GM19463 (cell line): ENCODE results near the gene SPINT1.
A peak's percentile ranks its signal among the peaks of the same experiment; 100 is the strongest.
"Not testable (repeated sequence)": the region's sequence is repeated elsewhere in the genome, so short reads cannot be mapped to it uniquely, and the experiment has no call there.

Experiments
- ATAC-seq: cut with Tn5 transposase; IDR thresholded peaks from one replicate; pipeline ENCODE4 v1.9.1; 2021; ENCODE audit warnings: mild to moderate bottlenecking, moderate library complexity; ENCODE audit not compliant: unreplicated experiment

SPINT1 gene

DNA sequence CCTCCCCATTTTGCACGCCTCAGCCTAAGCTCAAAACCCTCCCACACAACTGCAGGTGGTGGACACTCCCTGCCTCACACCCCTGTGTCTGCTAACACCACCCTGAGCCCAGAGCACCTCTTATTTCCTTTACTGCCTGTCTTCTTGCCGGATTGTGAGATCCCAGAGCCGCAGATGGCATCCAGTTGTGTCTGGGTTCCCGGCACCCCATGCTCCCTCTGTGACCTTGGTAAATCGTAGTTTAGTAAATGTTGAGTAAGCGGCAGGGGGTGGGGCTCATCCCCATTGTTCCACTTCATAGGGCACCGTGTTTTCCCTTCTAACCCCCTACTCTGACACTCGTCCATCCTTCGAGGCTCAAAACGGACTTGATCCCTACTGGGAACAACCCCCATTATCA, 14.9 kb downstream of the SPINT1 start:
- ATAC-seq, result no peak

DNA sequence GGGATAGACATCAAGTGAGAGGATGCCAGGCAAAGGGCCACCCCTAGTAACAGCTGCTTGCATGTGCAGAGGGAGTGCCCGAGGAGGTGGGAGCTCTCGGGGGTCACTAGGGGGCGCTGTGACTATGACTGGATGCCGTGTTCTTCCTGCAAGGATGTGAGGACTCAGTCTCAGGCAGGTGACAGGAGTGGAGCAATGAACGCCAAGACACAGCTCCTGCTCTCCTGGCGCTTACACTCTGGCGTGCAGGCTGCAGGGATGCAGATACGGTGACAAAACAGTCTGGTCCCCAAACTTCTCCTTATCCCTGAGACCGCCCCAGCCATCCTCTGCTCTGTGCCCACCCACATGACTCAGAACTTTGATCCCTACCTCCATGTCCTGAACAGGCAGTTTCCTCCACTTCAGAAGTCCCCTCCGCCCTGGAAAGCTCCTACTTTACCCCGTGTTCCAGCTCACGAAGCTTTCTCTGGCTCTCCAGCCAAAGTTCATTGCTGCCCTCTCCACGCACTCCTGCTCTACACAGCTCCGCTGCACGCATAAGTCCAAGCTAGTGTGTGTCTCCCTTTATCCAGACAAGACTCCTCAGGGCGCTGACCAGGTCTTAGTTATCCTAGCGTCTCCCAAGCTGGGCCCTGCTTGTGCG, 15.5 kb downstream of the SPINT1 start:
- ATAC-seq, result no peak

DNA sequence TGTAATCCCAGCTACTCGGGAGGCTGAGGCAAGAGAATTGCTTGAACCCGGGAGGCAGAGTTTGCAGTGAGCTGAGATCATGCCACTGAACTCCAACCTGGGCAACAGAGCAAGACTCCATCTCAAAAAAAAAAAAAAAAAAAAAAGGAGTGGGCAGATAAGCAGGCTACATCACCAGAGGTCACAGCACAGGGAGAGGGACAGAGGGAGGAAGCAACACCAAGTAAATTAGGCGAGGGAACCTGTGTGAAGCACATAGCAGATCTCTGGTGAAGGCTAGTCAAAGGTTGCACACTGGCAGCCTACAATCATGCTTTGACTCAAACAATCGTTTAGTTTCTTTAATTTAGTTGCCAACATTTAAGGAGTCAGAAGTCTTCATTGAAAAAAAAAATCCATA, 17.3 kb downstream of the SPINT1 start:
- ATAC-seq, result not testable (repeated sequence)

DNA sequence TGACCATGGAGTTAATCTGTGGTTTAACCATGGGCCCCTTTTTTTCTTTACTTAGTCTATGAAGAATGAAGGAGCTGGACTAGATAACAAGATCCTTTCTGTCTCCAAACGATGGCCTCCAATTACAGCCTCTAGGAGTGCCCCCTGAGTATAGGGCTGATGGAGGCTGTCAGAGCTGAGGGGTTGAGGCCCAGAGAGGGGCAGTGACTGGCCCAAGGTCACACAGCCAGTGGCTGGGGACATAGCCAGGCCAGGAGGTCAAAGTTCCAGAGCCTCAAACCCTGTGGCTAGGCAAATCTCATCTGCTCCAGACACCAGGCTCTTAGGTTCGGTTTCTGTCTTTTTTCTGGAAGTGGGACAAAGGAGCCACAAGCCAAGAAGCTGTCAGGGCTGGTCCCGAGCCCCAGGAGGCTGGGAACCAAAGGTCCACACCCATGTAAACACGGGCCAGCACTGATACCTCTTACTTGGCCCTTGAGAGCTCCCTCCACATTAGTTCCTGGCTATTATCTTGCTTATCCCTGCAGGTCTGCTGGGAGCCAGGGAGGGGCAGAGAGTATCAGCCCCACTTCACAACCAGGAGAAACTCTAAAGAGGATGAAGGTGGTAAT, 19.9 kb downstream of the SPINT1 start:
- no peak for ATAC-seq

GRCh38 chr15:40867199-40867598, 23.4 kb downstream of the SPINT1 start:
- no peak for ATAC-seq

- no peak for ATAC-seq
These were observed 25.8 kb downstream of the SPINT1 start for GRCh38 chr15:40869686-40870085.

- no peak for ATAC-seq
These were observed 26.9 kb downstream of the SPINT1 start for GRCh38 chr15:40870716-40871115.

- ATAC-seq, result peak; percentile 45
These were observed 28.1 kb downstream of the SPINT1 start for GRCh38 chr15:40871749-40872617.

DNA sequence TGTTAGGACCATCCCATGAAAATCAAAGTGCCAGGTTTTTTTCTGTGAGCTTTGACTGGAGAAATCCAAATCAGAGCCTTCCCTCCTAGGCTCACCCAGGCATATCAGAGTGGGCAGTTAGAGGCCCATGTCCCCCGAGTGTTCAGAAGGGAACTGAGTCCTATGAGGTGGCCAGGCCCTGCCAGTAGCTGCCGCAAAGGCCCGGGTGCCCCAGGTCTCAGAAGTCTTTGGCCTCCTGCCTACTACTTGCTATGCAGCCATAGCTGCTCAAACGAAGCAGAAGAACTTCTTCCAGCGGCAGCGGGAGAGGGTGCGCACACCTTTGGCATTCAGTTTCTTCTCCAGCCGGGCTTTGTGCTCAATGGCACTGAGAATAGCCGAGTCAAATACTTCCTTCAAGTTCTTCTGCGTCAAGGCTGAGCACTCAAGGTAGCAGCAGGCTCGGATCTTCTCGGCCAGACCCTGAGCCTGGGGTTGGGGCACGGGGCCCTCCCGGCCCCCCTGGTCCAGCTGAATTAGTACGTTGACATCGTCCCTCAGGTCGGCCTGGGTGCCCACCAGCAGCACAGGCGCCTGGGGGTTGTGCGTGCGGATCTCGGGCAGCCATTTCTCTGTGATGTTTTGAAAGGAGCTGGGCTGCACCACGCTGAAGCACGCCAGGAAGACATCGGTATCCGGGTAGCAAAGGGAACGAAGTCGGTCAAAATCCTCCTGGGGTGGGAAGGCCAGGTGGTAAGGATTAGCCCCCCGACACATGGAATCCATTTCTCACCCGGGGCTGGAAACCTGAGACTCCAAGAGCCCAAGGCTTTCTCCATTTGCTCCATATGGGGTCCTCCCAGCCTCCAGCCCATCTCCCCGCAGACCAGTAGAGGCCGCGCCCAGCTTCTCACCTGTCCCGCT, 29.2 kb downstream of the SPINT1 start:
- no peak for ATAC-seq

- ATAC-seq, result no peak
These were observed 30.1 kb downstream of the SPINT1 start, which contains the start of gene RHOV for GRCh38 chr15:40873694-40874561. TSS of gene RHOV (minus strand) at chr15:40874234. CDS start at chr15:40874139, 95 bp downstream.

GRCh38 chr15:40875991-40876730, 32.3 kb downstream of the SPINT1 start:
- no peak for ATAC-seq

GRCh38 chr15:40877694-40878093, 33.8 kb downstream of the SPINT1 start:
- no peak for ATAC-seq

DNA sequence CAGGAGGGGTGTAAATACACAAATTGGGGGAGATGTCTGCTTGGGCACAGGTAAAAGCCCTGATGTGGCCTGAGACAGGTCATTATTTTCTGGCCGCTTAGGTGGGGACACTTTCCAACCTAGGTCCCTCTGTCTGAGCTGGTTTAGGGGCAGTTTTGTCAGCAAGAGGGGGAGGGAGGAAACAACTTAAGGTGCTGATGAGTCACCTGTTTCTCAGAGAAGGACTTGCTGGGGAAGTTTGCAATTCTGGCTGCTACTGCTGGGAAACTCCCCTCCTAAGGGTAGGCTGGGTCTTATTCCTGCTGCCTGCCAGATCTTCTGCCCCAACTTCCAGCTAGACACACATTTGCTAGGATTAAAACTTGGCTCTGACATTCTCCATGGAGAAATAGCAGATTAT, 34.9 kb downstream of the SPINT1 start:
- ATAC-seq, result no peak

GRCh38 chr15:40879609-40880008, 35.8 kb downstream of the SPINT1 start:
- ATAC-seq, result no peak

GRCh38 chr15:40881351-40881750, 37.5 kb downstream of the SPINT1 start:
- no peak for ATAC-seq

DNA sequence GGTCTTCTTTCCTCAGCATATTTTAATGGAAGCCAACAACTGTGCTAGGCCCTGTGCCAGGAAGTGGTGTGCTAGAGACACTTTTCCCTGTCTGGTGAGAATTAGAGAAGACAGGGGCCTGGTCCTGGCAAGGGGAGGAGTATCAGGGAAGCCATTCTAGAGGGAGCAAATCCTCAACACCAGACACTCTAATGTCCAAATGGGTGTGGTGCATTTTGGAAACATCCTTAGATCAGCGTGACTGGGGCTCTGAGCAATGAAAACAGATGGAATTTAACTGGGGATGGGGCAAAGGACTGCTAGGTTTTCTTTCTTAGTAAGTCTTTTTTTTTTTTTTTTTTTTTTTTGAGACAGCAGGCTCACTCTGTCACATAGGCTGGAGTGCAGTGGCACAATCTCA, 42.7 kb downstream of the SPINT1 start:
- no peak for ATAC-seq

GRCh38 chr15:40889112-40889511, 45.3 kb downstream of the SPINT1 start:
- ATAC-seq, result no peak

GRCh38 chr15:40891138-40891537, 47.3 kb downstream of the SPINT1 start:
- ATAC-seq, result no peak

DNA sequence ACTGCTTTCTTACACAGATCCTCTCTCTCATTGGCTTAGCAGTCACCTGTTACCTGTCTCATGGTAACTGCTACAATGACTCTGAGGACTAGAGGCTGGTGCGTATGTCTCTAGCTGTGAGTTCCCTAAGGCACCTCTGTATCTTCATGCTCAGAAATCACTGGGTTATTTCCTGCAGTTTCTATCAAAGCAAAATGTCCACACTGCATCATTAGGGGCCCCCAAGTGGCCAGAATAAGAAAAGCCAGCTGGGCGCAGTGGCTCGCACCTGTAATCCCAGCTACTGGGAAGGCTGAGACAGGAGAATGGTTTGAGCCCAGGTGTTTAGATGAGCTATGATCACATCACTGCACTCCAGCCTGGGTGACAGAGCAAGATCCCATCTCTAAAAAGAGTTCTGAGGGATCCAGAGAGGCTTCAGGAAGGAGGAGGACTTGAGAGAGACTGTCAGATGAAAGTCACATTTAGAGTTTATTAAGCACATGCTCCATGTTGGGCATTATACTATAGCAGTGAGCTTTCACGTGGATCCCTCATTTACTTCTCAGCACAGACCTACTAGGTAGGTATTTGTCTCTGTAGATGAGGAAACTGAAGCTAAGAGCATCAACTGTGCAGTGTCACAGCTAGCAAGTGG, 48.1 kb downstream of the SPINT1 start:
- no peak for ATAC-seq
